Stimulated activated CD8-positive, alpha-beta memory T cell treated with anti-CD3 and anti-CD28 coated beads, Interleukin-4, amount 100 ng/mL, for 1 hour (primary cell): Measurements from ENCODE around the gene SLIT3.

Experiments
- DNase-seq, 2 donors: peaks; one replicate each; pipeline ENCODE4 v3.0.0-alpha.2; 2020; ENCODE audit warnings: low read depth in 2 of 2, low spot score in 1 of 2

Gene SLIT3

GRCh38 chr5:168724227-168724626 lies 576.7 kb downstream of the SLIT3 start:
- DNase-seq = no peak

- no peak for DNase-seq
These were observed 577.9 kb downstream of the SLIT3 start for GRCh38 chr5:168723037-168723436.

GRCh38 chr5:168721966-168722365 lies 579.0 kb downstream of the SLIT3 start:
- DNase-seq = no peak

- no peak for DNase-seq
These were observed 579.8 kb downstream of the SLIT3 start for GRCh38 chr5:168721002-168721753.

- DNase-seq = no peak
These were observed 580.4 kb downstream of the SLIT3 start for GRCh38 chr5:168720575-168720974.

GRCh38 chr5:168714046-168714445 lies 586.9 kb downstream of the SLIT3 start:
- no peak for DNase-seq

- no peak for DNase-seq
These were observed 587.9 kb downstream of the SLIT3 start for GRCh38 chr5:168713051-168713450.

GRCh38 chr5:168712280-168712924 lies 588.5 kb downstream of the SLIT3 start:
- no peak for DNase-seq

- no peak for DNase-seq
These were observed 590.2 kb downstream of the SLIT3 start for GRCh38 chr5:168710706-168711105.

- DNase-seq = no peak
These were observed 592.9 kb downstream of the SLIT3 start for GRCh38 chr5:168707716-168708695.

- no peak for DNase-seq
These were observed 594.3 kb downstream of the SLIT3 start for GRCh38 chr5:168706655-168707069.

GRCh38 chr5:168705321-168705720 lies 595.6 kb downstream of the SLIT3 start:
- DNase-seq = no peak

GRCh38 chr5:168702511-168702910 lies 598.4 kb downstream of the SLIT3 start:
- DNase-seq = no peak

GRCh38 chr5:168701641-168702040 lies 599.3 kb downstream of the SLIT3 start:
- DNase-seq = no peak

- DNase-seq = no peak
These were observed 601.9 kb downstream of the SLIT3 start for GRCh38 chr5:168699002-168699401.

GRCh38 chr5:168697034-168697720 lies 603.8 kb downstream of the SLIT3 start:
- no peak for DNase-seq

GRCh38 chr5:168696611-168697010 lies 604.3 kb downstream of the SLIT3 start:
- DNase-seq = no peak

GRCh38 chr5:168695301-168695835 lies 605.6 kb downstream of the SLIT3 start:
- DNase-seq = no peak

GRCh38 chr5:168694289-168694688 lies 606.6 kb downstream of the SLIT3 start:
- DNase-seq = no peak

- DNase-seq = no peak
These were observed 607.1 kb downstream of the SLIT3 start for GRCh38 chr5:168693883-168694282.

- DNase-seq = no peak
These were observed 607.6 kb downstream of the SLIT3 start for GRCh38 chr5:168693297-168693696.
